OCI-LY3 (cell line): ENCODE results near the gene CUL1.
A peak's percentile ranks its signal among the peaks of the same experiment; 100 is the strongest.

Experiments used
- H2AFZ ChIP-seq: fragments of 200-600, 300-600 bp; shearing (Covaris generic); 2 replicates; pipeline ENCODE4 v1.6.0; 2014; ENCODE audit warnings: antibody characterized with exemption, low read depth, low read length
- H3K27ac ChIP-seq: fragments of 200-600, 300-600 bp; sonication (generic); 2 replicates; pipeline ENCODE4 v1.5.1; 2014; ENCODE audit warnings: mild to moderate bottlenecking, low read length, moderate library complexity, mixed read lengths
- H3K27me3 ChIP-seq: fragments of 200-600, 300-600 bp; sonication (generic); 2 replicates; pipeline ENCODE4 v1.6.1; 2014; ENCODE audit warnings: low read depth, low read length, mixed read lengths
- H3K36me3 ChIP-seq: fragments of 200-600, 300-600 bp; sonication (generic); replicated peaks from 2 replicates; pipeline ENCODE3; 2014; ENCODE audit warnings: low read depth, low read length, mixed read lengths
- H3K4me1 ChIP-seq: fragments of 300-600, 200-600 bp; sonication (generic); 2 replicates; pipeline ENCODE4 v1.6.1; 2014; ENCODE audit warnings: low read length, mixed read lengths
- H3K4me2 ChIP-seq: fragments of 200-600, 300-600 bp; sonication (generic); 2 replicates; pipeline ENCODE4 v1.6.1; 2014; ENCODE audit warnings: low read length, mixed read lengths
- H3K4me3 ChIP-seq: fragments of 300-600, 200-600 bp; sonication (generic); 2 replicates; pipeline ENCODE4 v1.5.1; 2014; ENCODE audit warnings: antibody characterized with exemption, mild to moderate bottlenecking, low read length, moderate library complexity
- H3K79me2 ChIP-seq: fragments of 300-600, 200-600 bp; shearing (Covaris generic); 2 replicates; pipeline ENCODE4 v1.6.1; 2014; ENCODE audit warnings: mild to moderate bottlenecking, low read length, mixed read lengths
- H3K9ac ChIP-seq: fragments of 300-600, 200-600 bp; shearing (Covaris generic); 2 replicates; pipeline ENCODE4 v1.6.0; 2014; ENCODE audit warnings: mild to moderate bottlenecking, low read length, moderate library complexity
- H3K9me3 ChIP-seq: fragments of 200-600, 300-600 bp; shearing (Covaris generic); 2 replicates; pipeline ENCODE4 v1.6.1; 2014; ENCODE audit warnings: low read length, mixed read lengths; ENCODE audit not compliant: insufficient read depth
- H4K20me1 ChIP-seq: fragments of 200-600, 300-600 bp; sonication (generic); 2 replicates; pipeline ENCODE4 v1.6.1; 2016; ENCODE audit warnings: low read length, mixed read lengths; ENCODE audit not compliant: insufficient read depth
- EZH2phosphoT487 ChIP-seq: fragments of 200-600 bp; shearing (Covaris generic); IDR thresholded peaks from 2 replicates; pipeline ENCODE4 v1.6.1; 2018; ENCODE audit warnings: antibody characterized with exemption, mixed run types, low read depth
- TF ChIP-seq, protein P1 (sequence below): fragments of 200-600, 300-600 bp; sonication (generic); IDR thresholded peaks from 2 replicates; pipeline ENCODE4 v1.5.1; 2014; ENCODE audit warnings: antibody characterized with exemption, low read length, low read depth

The CUL1 gene

DNA sequence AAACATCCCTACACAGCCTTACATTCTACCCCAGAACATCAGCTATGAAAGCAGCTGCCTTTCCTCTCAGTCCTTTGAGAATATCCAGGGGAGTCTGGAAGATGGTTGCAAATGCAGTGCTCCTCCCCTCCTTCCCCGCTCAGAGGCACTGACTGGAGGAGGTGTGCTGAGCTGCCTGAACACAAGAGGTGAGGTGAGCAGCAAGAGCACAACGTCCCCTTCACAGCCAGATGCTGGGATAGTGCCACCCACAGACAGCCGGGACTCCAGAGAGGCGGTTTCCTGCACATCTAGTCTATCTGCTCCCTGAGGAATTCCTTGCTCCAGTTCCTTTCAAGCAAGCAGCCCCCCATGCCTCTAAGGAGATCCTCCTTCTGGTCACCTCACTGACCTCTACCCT, 111.2 kb downstream of the CUL1 start:
- Histone ChIP-seq H3K4me1 (peaks cover 4% of the 10 kb centered on the region; the same call in 1 of the 2 replicates), H4K20me1 (peaks cover 7% of the 10 kb centered on the region; the same call in 1 of the 2 replicates), H3K9ac (no peak overlapping the region), H3K79me2 (peaks cover 19% of the 10 kb centered on the region), H3K27me3 (no peaks in the 10 kb centered on the region), H3K9me3 (no peaks in the 10 kb centered on the region), H2AFZ (no peak overlapping the region), H3K4me2 (no peak overlapping the region), H3K4me3 (no peak overlapping the region), H3K27ac (no peak overlapping the region), H3K36me3 (peaks cover 87% of the 10 kb centered on the region)
- TF ChIP-seq, protein P1, sequence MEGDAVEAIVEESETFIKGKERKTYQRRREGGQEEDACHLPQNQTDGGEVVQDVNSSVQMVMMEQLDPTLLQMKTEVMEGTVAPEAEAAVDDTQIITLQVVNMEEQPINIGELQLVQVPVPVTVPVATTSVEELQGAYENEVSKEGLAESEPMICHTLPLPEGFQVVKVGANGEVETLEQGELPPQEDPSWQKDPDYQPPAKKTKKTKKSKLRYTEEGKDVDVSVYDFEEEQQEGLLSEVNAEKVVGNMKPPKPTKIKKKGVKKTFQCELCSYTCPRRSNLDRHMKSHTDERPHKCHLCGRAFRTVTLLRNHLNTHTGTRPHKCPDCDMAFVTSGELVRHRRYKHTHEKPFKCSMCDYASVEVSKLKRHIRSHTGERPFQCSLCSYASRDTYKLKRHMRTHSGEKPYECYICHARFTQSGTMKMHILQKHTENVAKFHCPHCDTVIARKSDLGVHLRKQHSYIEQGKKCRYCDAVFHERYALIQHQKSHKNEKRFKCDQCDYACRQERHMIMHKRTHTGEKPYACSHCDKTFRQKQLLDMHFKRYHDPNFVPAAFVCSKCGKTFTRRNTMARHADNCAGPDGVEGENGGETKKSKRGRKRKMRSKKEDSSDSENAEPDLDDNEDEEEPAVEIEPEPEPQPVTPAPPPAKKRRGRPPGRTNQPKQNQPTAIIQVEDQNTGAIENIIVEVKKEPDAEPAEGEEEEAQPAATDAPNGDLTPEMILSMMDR: no peak
- no peak for TF ChIP-seq EZH2phosphoT487

DNA sequence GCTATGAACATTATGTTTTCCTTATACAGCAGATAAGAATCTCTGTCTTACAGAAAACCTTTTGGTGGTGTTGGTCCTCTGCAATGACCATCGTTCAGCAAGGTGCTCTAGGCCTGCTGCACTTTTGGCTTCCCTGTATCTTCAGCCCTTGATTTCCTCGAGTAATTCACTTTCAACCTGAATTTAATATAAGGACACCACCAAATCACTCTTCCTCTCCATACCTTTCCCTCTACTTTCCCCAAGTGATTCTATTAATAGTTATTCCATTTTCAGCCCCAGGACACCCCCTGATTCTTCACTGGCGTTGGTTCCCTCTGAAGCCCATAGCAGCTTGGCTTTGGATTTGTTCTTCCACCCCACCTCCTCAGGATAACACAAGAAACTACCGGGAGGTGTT, 113.2 kb downstream of the CUL1 start:
- Histone ChIP-seq H3K4me3 (no peak overlapping the region), H3K4me2 (no peak overlapping the region), H3K27me3 (no peaks in the 10 kb centered on the region), H4K20me1 (peaks cover 11% of the 10 kb centered on the region; the same call in 1 of the 2 replicates), H3K4me1 (peaks cover 18% of the 10 kb centered on the region), H3K36me3 (peaks cover 89% of the 10 kb centered on the region), H2AFZ (no peak overlapping the region), H3K27ac (no peak overlapping the region), H3K9me3 (no peaks in the 10 kb centered on the region), H3K9ac (no peak overlapping the region), H3K79me2 (peaks cover 39% of the 10 kb centered on the region)
- TF ChIP-seq EZH2phosphoT487: no peak
- TF ChIP-seq, protein P1: no peak

DNA sequence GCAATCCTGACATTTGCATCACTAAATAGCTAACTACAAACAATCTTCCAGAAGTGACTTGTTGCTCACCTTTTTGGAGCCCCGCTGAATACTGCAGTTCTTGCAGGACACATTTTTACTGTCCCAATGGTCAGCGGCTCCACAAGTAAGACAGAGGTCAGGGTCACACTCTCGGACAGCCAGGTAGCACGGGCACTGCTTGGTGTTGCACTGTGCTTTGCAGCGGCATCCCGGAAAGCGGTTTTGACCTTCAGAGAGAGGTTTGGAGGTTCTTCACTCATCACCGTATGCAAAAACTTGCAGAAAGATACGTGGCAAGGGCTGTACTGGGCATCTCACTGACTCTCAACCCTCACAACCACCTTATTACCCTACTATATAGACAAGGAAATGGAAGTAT, 115.2 kb downstream of the CUL1 start:
- no peak overlapping the region for H3K4me2 ChIP-seq
- H3K4me1 ChIP-seq: peaks cover 15% of the 10 kb centered on the region
- no peak overlapping the region for H3K9ac ChIP-seq
- no peak overlapping the region for H3K27ac ChIP-seq
- H2AFZ ChIP-seq: no peak overlapping the region
- peaks cover 6% of the 10 kb centered on the region; the same call in 1 of the 2 replicates for H4K20me1 ChIP-seq
- no peaks in the 10 kb centered on the region for H3K27me3 ChIP-seq
- H3K79me2 ChIP-seq: peaks cover 50% of the 10 kb centered on the region
- TF ChIP-seq, protein P1: no peak
- no peak for TF ChIP-seq EZH2phosphoT487
- H3K9me3 ChIP-seq: no peaks in the 10 kb centered on the region
- peaks cover 94% of the 10 kb centered on the region for H3K36me3 ChIP-seq
- no peak overlapping the region for H3K4me3 ChIP-seq

DNA sequence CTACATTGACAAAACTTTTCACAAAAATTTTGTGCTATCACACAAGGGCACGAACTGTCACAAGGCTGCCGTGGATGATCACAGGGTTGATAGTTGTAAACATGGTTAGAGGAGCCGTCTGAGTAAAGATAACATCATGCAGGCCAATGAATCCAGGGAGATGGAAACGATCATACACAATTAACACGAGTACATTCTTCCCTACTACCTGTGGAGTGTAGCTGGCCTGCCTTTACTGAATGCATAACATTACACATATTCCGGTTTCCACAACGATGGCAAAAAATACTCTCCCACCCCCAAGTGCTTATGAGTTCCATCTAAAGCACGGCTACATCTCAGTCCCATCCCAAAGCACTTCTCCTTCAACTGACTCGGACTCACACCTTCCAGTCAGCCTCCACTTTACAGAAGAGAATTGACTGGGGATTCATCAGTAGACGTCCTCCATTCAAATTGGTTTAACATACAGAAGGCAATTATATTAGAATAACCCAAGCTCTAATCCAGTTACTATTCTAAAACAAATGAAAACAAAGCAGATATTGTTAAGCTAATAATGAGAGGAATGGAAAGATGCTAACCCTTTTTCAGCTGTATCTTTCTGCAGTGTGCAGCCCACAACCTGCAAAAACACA, 116.3 kb downstream of the CUL1 start:
- Histone ChIP-seq H3K4me3 (no peak overlapping the region), H3K27me3 (no peaks in the 10 kb centered on the region), H4K20me1 (peaks cover 6% of the 10 kb centered on the region; the same call in 1 of the 2 replicates), H2AFZ (no peak overlapping the region), H3K9me3 (no peaks in the 10 kb centered on the region), H3K27ac (peak overlapping the region; percentile 29; the same call in 1 of the 2 replicates), H3K79me2 (peaks cover 57% of the 10 kb centered on the region), H3K9ac (no peak overlapping the region), H3K4me1 (peaks cover 15% of the 10 kb centered on the region), H3K4me2 (no peak overlapping the region), H3K36me3 (peaks cover 94% of the 10 kb centered on the region)
- TF ChIP-seq, protein P1: no peak
- TF ChIP-seq EZH2phosphoT487: no peak
